Superior temporal gyrus (tissue), 1 donor: Measurements from ENCODE around the gene NEK10.

Experiments
- DNase-seq: peaks from one replicate; pipeline ENCODE4 v3.0.0-alpha.2; 2016; ENCODE audit errors: extremely low spot score

NEK10 gene

GRCh38 chr3:27228805-27229204 is 140.4 kb downstream of the NEK10 start:
- DNase-seq, result no peak

DNA sequence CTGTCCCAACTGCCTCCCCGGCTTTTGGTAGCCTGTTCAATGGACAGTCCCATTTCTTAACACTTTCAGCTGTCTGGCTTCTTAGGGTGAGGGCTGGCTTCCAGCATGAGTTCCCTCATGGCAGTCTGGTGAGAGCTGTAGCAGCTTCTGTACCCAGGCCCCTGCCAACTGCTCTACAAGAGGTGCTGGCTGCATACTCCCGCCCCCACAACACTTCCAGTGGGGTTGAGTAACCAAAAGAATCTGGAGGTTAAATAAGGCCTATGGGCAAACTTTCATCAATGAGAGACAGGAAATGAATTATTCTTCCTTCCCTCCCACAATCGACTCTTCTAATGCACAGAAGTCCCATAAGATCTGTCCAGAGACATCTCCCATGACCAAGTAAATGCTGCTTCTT is 145.0 kb downstream of the NEK10 start:
- peak; percentile 24 for DNase-seq

GRCh38 chr3:27221264-27221932 is 147.8 kb downstream of the NEK10 start:
- no peak for DNase-seq

DNA sequence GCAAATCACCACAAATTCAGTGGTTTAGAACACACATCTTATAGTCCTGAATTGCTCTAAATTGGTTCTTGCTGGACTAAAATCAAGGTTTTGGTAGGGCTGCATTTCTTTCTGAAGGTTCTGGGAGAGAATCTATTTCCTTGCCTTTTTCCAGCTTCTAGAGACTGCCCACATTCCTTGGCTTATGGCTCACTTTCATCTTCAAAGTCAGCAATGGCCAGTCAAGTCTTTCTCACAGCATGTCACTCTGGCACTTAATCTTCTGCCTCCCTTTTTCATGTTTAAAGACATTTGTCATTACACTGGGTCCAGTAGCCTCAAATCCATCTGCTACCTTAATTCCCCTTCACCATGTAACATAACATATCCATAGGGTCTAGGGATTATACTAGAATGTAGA is 149.0 kb downstream of the NEK10 start:
- no peak for DNase-seq

DNA sequence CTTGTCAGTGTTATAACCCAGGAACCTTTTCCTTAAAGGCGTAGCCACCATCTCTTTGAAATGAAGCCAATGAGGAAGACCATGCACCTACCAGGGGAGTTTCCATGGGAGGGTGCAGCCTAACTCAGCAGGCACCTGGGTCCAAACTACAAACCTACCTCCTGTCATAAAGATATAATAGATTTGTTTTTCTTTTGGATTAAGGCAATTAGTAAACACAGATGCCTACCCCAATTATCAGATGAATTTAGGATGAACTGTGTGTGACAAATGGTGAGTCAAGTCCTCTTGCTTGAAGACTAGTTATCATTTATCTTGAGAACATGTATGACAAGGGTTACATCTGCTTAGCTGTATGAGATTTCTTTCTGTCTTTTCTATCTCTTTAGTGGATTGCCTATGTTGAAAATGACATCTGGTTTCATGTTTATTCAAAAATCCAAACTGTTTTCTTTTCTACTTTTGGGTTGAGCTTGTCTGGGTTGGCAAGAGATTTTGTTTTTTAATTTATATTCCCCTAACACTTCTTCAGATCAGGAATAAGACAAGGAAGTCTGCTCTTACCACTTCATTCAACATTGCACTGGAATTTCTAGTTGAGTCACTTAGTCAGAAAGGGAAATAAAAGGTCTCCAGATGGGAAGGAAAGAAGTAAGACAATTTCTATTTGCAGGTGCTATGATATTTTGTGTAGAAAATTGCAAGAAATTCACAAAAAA is 149.9 kb downstream of the NEK10 start:
- no peak for DNase-seq

- DNase-seq, result no peak
Observed at GRCh38 chr3:27216955-27217552, 152.1 kb downstream of the NEK10 start.

GRCh38 chr3:27216295-27216855 is 152.8 kb downstream of the NEK10 start:
- DNase-seq, result no peak

DNA sequence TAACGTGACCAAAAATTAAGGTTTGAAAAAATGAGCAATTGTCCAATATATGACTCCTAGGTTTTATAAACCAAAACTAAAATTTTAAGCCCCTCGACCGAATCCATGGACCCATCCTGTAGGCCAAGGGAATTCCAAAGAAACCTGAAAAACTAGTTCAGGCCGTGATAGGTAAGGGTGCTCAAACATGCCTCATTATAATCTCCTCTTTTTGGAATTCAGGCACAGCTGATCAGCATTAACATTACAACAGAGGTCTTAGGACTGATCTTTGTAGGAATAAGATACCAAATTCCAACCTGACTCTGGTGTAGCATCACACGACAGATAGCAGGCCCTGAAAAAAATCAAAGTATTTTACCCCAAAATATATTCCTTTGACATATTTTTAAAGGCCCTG is 155.7 kb downstream of the NEK10 start:
- no peak for DNase-seq

DNA sequence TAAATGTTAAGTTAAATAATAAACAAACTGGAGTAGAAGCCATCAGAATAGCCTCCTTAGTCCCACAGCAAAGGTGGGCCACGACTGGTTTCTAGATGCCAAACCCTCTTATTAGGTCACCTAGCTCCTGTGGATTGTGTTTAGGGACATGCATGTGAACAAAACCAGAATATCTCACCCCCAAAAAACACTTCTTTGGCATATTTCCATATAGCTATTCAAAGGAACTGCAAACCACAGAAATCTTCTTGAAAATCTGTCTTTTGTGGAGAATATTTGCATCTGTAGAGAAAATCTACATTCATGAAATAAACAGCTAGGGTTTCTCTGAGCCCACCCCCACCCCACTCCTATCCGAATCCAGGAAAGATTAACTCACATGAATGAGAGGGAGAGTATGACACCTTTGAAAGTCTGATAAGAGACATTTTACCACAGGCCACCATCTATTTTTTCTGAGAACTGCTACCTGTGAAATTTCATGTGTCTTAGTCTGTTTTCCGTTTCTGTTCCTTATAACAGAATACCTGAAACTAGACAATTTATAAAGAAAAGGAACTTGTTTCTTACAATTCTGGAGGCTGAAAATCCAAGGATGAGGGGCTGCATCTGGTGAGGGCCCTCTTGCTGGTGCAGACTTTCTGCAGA is 159.4 kb downstream of the NEK10 start:
- DNase-seq, result no peak

DNA sequence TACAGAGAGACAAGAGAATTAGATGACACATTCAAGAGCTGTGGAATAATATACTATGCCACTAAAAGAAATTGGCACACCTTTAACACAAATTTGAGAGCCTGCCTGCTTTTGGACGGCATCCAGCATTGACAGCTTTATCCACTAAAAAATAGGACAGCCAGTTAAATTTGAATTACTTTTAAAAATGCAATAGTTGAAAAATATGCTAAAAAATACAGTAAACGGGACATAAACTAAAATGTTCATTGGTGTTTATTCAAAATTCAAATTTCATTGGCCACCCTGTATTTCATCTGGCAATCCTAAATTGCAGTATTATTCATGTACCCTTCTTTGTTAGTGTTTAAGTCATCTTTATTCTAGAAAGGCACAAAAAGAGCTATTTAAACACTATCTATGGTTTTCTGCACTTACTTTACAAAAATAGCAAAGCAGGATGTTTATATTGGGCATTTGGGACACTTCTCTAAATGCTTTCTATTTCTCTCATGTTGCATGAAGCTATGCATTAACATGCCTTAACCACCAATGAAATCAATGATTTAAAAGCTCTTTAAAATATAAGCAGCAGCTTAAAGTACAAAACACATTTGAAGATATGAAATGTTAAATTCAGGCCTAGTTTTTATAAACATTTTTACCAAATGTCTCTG is 160.1 kb downstream of the NEK10 start:
- peak; percentile 53 for DNase-seq

DNA sequence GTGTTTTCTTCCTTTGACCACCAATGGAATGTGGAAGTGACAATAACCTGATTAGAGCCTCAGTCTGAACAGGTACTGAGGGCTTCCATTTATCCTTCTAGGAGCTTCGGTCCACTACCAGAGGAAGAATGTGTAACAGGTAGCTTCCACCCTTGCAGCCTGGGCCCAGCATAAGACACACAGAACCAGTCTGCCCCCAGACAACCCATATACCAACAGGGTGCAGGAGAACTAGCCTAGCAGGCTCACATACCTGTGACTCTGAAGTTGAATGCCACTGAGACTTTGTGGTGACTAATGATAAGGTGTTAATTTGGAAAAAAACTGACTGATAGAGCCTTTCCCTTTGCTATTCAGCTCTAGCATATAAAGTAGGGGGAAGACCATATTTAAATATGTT is 166.2 kb downstream of the NEK10 start:
- no peak for DNase-seq

GRCh38 chr3:27201492-27201891 is 167.7 kb downstream of the NEK10 start:
- DNase-seq, result no peak

GRCh38 chr3:27200721-27201489 is 168.3 kb downstream of the NEK10 start:
- DNase-seq, result no peak

GRCh38 chr3:27194861-27195483 is 174.2 kb downstream of the NEK10 start:
- DNase-seq, result no peak

- no peak for DNase-seq
Observed at GRCh38 chr3:27193056-27193455, 176.1 kb downstream of the NEK10 start.

DNA sequence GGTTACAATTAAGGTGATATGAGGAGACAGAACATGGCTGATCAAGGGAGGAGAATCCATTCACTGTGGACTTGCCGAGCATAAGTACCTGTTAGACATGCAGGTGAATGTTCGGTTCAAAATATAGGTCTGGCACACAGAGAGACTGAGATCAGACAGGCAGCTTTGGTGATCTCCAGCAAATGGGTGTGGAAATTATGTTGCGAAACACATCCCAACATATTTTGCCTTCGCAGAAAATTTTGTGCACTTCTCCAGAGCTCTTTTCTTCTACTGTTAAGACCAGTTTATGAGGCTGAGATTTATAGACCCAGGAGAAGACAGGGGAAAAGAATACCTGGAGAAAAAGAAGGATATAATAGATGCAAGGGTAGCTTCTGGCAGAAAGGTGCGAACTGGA is 183.2 kb downstream of the NEK10 start:
- no peak for DNase-seq

GRCh38 chr3:27185231-27185989 is 183.8 kb downstream of the NEK10 start:
- no peak for DNase-seq

DNA sequence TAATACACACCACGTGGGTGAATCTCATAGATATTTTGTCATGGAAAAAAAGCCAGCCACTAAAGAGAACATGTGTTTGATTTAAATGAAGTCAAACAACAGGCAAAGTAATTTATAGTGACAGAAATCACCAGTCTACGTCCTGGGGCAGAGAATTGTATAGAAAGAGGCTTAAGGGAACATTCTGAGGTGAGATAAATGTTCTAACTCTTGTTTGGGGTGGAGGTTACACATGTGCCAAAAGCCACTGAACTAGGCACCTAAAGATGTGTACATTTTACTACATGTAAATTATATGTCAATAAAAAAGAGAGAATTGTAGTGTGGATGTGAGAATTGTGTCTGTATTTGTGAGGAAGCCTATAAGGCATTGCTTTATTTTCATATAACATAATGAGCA is 184.9 kb downstream of the NEK10 start:
- no peak for DNase-seq

GRCh38 chr3:27176256-27176655 is 192.9 kb downstream of the NEK10 start:
- no peak for DNase-seq

- no peak for DNase-seq
Observed at GRCh38 chr3:27174530-27174929, 194.7 kb downstream of the NEK10 start.
